ENCODE data around the gene RCAN2. TPM values are rescaled to one million over a fixed set of nuclear protein-coding genes. Genes with fewer than 3 reads are reported as not detected.

RCAN2 gene
- total and polyA plus RNA-seq, 4 donors, result 4.5 to 16.7 (median 4.8) TPM

GRCh38 chr6:46302176-46302575 is 189.1 kb downstream of the RCAN2 start:
- H3K27me3 ChIP-seq (ENCODE audit: control insufficient read depth in 3 of 3, insufficient read depth in 3 of 3, low read length in 2 of 3), result no peaks in the 10 kb centered on the region
- H3K9ac ChIP-seq (ENCODE audit: insufficient read depth in 1 of 2, low read length in 2 of 2), result no peak overlapping the region
- H3K9me3 ChIP-seq (ENCODE audit: control insufficient read depth in 4 of 4, insufficient read depth in 3 of 4, low read length in 3 of 4), result no peaks in the 10 kb centered on the region
- ATAC-seq (ENCODE audit: insufficient read depth, low FRiP score) (no peak), DNase-seq (no peak)
- H3K27ac ChIP-seq (ENCODE audit: low read depth in 1 of 2, low read length in 1 of 2), result no peak overlapping the region
- H3K4me3 ChIP-seq, result no peak overlapping the region
- peaks cover 0 to 6% (median 0%) of the 10 kb centered on the region in 5 donors for H3K4me1 ChIP-seq (ENCODE audit: control insufficient read depth in 5 of 5, insufficient read depth in 5 of 5, low read length in 5 of 5)
- TF ChIP-seq CTCF (IDR thresholded peaks at IDR 0.05; ENCODE audit: control extremely low read depth, extremely low read depth), result no peak
- 86 to 94% methylated on average over 3 of the region's 3 CpGs for WGBS, 2 donors
- no peaks in the 10 kb centered on the region for H3K36me3 ChIP-seq (ENCODE audit: control insufficient read depth in 4 of 4, insufficient read depth in 4 of 4, low read length in 4 of 4)

GRCh38 chr6:46299253-46299652 is 192.0 kb downstream of the RCAN2 start:
- Histone ChIP-seq H3K27ac (ENCODE audit: low read depth in 1 of 2, low read length in 1 of 2) (no peak overlapping the region), H3K36me3 (ENCODE audit: control insufficient read depth in 4 of 4, insufficient read depth in 4 of 4, low read length in 4 of 4) (no peaks in the 10 kb centered on the region), H3K4me3 (no peak overlapping the region), H3K9ac (ENCODE audit: insufficient read depth in 1 of 2, low read length in 2 of 2) (no peak overlapping the region), H3K9me3 (ENCODE audit: control insufficient read depth in 4 of 4, insufficient read depth in 3 of 4, low read length in 3 of 4) (no peaks in the 10 kb centered on the region), H3K4me1 (ENCODE audit: control insufficient read depth in 5 of 5, insufficient read depth in 5 of 5, low read length in 5 of 5) (peaks cover 0 to 19% (median 0%) of the 10 kb centered on the region in 5 donors), H3K27me3 (ENCODE audit: control insufficient read depth in 3 of 3, insufficient read depth in 3 of 3, low read length in 2 of 3) (no peaks in the 10 kb centered on the region)
- ATAC-seq (ENCODE audit: insufficient read depth, low FRiP score) (no peak), DNase-seq (no peak)
- TF ChIP-seq CTCF (IDR thresholded peaks at IDR 0.05; ENCODE audit: control extremely low read depth, extremely low read depth), result no peak

GRCh38 chr6:46296586-46296985 is 194.7 kb downstream of the RCAN2 start:
- no peaks in the 10 kb centered on the region for H3K36me3 ChIP-seq (ENCODE audit: control insufficient read depth in 4 of 4, insufficient read depth in 4 of 4, low read length in 4 of 4)
- 32 to 44% methylated on average over 1 of the region's 1 CpG for WGBS, 2 donors
- no peaks in the 10 kb centered on the region for H3K27me3 ChIP-seq (ENCODE audit: control insufficient read depth in 3 of 3, insufficient read depth in 3 of 3, low read length in 2 of 3)
- no peaks in the 10 kb centered on the region for H3K9me3 ChIP-seq (ENCODE audit: control insufficient read depth in 4 of 4, insufficient read depth in 3 of 4, low read length in 3 of 4)
- H3K9ac ChIP-seq (ENCODE audit: insufficient read depth in 1 of 2, low read length in 2 of 2), result no peak overlapping the region
- H3K27ac ChIP-seq (ENCODE audit: low read depth in 1 of 2, low read length in 1 of 2), result no peak overlapping the region
- H3K4me3 ChIP-seq, result no peak overlapping the region
- TF ChIP-seq CTCF (IDR thresholded peaks at IDR 0.05; ENCODE audit: control extremely low read depth, extremely low read depth), result no peak
- H3K4me1 ChIP-seq (ENCODE audit: control insufficient read depth in 5 of 5, insufficient read depth in 5 of 5, low read length in 5 of 5), result peaks cover 0 to 27% (median 0%) of the 10 kb centered on the region in 5 donors
- ATAC-seq (ENCODE audit: insufficient read depth, low FRiP score) (no peak), DNase-seq (no peak)

- H3K9ac ChIP-seq (ENCODE audit: insufficient read depth in 1 of 2, low read length in 2 of 2), result no peak overlapping the region
- no peaks in the 10 kb centered on the region for H3K9me3 ChIP-seq (ENCODE audit: control insufficient read depth in 4 of 4, insufficient read depth in 3 of 4, low read length in 3 of 4)
- no peaks in the 10 kb centered on the region for H3K36me3 ChIP-seq (ENCODE audit: control insufficient read depth in 4 of 4, insufficient read depth in 4 of 4, low read length in 4 of 4)
- no peaks in the 10 kb centered on the region for H3K27me3 ChIP-seq (ENCODE audit: control insufficient read depth in 3 of 3, insufficient read depth in 3 of 3, low read length in 2 of 3)
- no peak for TF ChIP-seq CTCF (IDR thresholded peaks at IDR 0.05; ENCODE audit: control extremely low read depth, extremely low read depth)
- no peak for DNase-seq
- no peak overlapping the region for H3K4me3 ChIP-seq
- WGBS, 2 donors, result 93% methylated on average over 5 of the region's 5 CpGs
- no peak for ATAC-seq (ENCODE audit: insufficient read depth, low FRiP score)
- no peak overlapping the region for H3K27ac ChIP-seq (ENCODE audit: low read depth in 1 of 2, low read length in 1 of 2)
- peaks cover 0 to 37% (median 0%) of the 10 kb centered on the region in 5 donors for H3K4me1 ChIP-seq (ENCODE audit: control insufficient read depth in 5 of 5, insufficient read depth in 5 of 5, low read length in 5 of 5)
Observed at GRCh38 chr6:46293641-46294316, 197.5 kb downstream of the RCAN2 start.
